GM19239 (cell line): ENCODE results near the gene ACTG2.
A peak's percentile ranks its signal among the peaks of the same experiment; 100 is the strongest.
"Not testable (repeated sequence)": the region's sequence is repeated elsewhere in the genome, so short reads cannot be mapped to it uniquely, and the experiment has no call there.

ENCODE experiments used
- DNase-seq: peaks from one replicate; pipeline ENCODE4 v3.0.0; 2011; ENCODE audit warnings: low spot score; ENCODE audit not compliant: insufficient read length
- FAIRE-seq: peaks from 2 replicates; lab custom pipeline; 2011; peaks lifted over from hg19 to GRCh38; lab: Jason Lieb, UNC

Gene ACTG2

DNA sequence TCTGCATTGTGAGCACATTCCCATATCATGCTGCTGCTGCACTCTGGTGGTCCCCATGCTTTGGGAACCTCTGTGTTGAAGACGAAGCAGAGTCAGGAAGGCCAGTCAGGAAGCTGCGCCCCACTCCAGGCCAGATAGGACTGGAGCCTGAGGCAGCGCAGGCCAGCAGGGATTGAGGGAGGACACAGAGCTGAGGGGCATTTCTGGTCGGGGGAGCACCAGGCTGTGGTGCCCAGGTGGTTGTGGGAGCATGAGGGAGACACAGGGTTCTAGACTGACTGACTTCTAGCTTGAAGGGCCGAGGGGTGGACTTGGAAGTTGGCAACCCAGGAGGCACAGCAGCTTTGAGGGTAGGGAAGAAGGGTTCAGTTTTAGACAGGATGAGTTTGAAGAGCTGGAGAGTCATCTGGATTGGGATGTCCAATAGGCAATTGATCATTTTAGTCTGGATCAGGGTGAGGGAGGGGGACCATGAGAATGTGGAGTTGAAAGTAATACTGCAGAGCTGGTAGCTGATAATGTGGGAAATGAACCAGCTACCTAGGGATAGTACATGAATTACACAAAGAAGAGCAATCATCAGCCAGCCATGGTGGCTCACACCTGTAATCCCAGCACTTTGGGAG lies 1.4 kb upstream of the ACTG2 start:
- FAIRE-seq, result no peak

DNA sequence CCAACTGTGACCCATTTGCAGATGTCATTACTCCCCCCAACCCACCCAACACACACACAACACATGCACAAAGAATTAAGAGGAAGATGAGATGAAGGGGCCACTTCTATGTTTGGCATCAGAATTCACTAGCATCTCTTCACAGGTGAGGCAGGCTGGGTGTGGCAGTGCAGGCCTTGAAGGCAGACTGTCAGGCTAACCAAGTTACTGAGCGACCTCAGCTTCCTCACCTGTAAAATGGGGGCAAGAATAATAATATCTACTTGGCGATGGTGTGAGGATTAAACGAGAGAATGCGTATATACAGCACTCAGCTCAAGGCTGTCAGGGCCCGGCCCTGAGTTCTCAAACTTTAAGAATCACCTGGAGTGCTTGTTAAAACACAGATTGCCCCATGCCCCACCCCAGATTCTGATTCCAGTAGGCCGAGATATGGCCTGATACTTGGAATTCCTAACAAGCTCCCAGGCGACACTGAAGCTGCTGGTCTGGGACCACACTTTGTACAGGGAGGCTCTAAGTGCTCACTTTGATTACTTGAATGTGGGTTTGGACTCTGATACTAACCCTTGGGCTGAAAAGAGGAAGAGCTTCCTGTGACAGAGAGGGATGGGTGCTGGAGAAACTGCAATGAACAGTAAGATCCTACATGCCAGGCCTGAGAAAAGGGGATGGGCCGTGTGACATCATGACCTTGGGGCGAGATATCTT lies 1.1 kb downstream of the ACTG2 start:
- FAIRE-seq (no peak), DNase-seq (no peak)

More for the DNA sequence above, 1.4 kb upstream of the ACTG2 start:
- DNase-seq, result no peak

DNA sequence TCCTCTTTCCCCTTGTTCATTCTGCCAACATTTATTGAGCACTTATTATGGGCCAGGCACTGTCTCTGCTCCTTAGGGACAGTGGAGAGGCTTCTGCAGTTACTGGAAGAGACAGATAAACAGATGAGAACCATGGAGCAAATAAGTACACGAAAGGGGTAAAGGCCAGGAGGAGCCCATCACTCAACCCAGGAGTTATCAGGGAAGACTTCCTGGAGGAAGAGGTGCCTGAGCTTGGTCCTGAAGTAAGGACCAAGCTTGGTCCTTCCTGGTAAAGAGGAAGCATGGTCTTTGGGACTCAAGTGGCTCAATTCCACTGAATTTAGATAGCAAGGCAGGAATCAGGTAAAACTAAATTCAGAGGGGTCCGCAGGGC lies 1.7 kb downstream of the ACTG2 start:
- DNase-seq, result no peak
- FAIRE-seq, result no peak

DNA sequence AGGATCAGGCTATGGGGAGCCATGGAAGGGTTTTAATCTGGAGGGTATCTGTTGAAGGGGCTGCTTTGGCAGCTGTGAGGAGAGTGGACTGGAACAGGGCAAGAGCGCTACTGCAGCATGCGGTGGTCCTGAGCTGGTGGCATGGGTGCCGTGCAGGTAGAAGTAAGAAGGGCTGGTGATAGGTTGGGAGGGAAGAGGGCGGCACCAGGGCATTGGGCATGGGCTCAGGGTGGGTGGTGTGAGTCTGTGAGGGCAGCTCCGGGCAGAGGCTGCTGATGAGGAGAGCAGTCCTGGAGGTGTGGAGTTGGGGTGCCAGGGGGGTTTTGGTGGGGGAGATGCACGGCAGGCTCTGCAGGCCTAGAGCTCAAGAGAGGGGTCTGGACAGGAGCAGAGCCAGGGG lies 2.1 kb downstream of the ACTG2 start:
- FAIRE-seq (no peak), DNase-seq (no peak)

DNA sequence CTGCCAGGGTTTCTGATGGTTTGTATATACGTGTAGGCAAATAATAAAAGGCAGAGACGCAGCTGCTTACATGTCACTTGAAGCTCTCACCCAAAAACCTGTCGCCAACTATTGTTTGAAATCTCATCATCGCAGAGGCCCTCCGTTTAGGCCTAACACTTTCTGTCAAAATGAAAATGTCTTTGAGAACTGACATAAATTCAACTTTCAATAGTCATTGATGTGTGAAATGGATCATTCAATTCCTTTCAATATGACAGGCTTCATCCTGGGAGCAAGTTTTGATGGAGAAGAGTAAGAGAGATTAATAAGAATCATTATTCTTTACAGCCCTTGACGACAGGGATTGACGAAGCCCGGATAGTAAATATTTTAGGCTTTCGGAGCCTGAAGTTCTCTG lies 2.7 kb downstream of the ACTG2 start:
- no peak for FAIRE-seq
- no peak for DNase-seq

DNA sequence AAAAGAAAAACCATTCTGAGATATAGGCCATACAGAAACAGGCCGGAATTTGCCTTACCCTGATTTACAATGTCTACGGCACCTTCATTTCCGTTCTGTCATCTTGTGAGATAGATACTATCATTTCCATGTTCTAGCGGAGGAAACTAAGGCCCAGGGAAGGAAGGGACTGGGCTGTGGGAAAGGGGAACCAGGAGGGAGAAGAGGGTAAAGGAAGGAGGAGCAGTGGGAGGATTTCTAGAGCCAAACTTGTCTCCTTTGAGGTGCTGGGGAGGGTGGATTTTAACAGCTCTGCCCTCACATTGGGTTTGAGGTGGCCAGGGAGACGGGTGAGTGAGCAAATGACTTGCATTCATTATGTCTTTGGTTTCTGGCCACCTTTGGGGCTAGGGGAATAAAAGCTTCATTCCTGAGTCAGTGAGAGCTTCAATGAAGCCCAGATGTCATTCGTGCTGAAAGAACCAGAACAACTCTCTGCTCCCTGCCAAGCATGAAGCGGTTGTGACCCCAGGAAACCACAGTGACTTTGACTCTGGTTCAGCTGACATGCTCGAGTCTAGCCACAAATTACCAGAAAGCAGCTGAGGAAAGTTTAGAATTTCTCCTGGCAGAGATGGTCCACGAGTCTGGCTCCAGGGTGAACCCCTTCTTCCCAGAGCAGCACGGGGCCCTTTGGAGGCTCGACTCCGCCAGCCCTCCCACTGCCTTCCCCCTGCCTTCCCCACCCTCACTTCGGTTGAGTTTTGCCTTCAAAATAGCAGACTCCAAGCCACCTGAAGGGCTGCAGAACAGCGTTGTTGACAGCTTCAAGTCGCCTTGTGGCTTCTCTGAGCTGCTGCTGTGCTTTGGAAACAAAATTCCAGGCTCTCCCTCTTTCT lies 3.8 kb downstream of the ACTG2 start:
- FAIRE-seq (peak; percentile 61), DNase-seq (no peak)

DNA sequence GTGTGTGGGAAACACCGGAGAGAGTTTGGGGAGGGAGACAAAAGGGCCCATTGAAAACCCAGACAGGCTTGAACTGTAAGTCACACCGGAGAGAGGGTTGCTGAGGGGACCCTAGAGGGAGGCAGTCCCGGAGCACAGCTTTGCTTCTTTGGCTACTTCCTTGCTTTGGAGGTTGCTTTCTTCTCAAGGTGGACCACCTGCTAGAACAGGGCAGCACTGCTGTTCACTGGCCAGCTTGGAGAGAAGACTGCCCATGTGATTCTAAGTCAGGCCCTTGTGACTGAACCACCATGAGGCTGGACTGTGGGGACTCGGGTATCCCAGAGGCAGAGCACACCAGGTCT lies 4.4 kb downstream of the ACTG2 start:
- DNase-seq, result no peak
- FAIRE-seq, result no peak

DNA sequence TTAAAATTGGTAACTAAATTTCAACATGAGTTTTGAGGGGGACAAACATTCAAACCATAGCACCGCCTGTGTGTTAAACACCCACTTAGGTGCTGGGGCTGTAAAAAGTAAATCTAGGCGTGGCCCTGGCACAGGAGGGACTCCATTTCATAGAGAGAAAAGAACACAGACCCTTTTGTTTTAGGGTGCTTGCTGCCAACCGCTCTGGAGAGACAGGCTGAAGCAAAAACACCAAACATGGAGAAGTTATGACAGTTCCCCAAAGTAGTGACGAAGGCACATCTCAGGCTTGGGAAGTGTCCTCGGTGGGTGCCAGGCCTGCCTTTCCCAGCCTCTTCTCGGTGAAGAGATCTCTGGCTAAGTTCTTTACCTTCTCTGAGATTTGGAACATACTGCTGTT lies 5.1 kb downstream of the ACTG2 start:
- no peak for FAIRE-seq

DNA sequence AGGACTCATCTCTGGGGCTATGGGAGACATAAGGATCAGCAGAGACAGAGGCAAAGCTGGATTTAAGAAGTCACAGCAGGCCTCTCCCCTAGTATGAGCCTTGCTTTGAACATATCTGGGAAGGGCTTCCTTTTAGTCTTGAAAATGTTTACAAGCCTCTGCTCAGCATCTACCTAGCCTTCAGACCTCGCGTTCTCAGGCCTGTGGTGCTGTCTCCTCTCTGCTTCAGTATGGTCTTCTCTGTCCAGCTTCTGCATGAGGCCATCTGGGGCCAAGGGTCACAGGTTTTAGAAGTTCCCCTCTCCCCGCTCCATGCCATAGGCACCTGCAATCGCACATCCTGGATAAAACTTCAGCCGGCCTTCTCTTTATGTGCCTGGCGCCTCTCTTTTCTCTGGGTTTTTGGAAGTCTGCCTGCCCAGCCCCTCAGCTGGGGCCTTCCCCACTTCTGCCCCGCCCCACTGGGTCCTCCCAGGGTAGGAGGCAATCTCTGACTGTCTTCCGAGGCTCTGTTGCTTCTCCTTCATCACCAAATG lies 7.1 kb downstream of the ACTG2 start:
- DNase-seq (no peak), FAIRE-seq (no peak)

More for the DNA sequence above, 5.1 kb downstream of the ACTG2 start:
- DNase-seq, result no peak

DNA sequence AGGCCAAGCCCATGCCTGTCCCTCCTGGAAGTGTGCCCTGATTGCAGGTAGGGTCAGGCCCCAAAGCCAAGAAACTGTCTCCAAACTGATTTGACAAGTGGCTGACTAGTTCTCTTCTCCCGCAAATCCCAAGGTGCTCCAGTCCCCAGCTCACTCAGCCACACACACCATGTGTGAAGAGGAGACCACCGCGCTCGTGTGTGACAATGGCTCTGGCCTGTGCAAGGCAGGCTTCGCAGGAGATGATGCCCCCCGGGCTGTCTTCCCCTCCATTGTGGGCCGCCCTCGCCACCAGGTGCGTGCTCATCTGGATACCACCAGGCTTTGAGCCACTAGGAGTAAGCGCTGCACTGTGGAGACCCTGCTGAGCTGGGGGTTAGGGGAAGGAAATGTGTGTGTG lies 8.3 kb downstream of the ACTG2 start:
- FAIRE-seq (no peak), DNase-seq (no peak)

DNA sequence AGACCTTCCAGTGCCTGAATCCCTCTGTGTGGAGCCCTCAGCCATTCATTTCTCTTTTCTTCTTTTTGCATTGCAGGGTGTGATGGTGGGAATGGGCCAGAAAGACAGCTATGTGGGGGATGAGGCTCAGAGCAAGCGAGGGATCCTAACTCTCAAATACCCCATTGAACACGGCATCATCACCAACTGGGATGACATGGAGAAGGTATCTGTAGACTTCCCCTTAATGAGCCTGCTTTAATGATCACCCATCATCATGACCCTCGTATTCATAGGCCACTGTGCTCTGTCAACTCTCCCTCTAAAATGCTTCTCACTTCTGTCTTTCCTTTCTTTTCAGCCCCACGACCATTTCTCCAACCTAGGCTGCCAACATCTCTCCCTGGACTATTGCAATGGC lies 9.5 kb downstream of the ACTG2 start:
- no peak for DNase-seq
- no peak for FAIRE-seq

DNA sequence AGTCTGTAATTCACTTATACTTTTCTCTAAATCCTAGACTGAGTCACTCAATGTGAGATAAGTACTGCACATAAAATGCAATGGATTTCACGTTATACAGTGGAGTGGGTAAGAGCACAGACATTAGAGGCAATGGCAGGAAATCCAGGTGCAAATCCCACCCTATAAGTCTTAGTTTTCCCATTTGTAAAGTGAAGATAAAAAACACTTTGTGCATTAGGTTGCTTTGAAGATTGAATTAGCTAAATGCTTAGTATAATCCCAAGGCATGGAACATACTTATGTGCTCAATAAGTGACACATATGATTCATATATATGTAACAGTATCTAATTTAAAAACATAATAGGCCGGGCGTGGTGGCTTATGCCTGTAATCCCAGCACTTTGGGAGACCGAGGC lies 10.5 kb downstream of the ACTG2 start:
- no peak for DNase-seq
- FAIRE-seq, result no peak

DNA sequence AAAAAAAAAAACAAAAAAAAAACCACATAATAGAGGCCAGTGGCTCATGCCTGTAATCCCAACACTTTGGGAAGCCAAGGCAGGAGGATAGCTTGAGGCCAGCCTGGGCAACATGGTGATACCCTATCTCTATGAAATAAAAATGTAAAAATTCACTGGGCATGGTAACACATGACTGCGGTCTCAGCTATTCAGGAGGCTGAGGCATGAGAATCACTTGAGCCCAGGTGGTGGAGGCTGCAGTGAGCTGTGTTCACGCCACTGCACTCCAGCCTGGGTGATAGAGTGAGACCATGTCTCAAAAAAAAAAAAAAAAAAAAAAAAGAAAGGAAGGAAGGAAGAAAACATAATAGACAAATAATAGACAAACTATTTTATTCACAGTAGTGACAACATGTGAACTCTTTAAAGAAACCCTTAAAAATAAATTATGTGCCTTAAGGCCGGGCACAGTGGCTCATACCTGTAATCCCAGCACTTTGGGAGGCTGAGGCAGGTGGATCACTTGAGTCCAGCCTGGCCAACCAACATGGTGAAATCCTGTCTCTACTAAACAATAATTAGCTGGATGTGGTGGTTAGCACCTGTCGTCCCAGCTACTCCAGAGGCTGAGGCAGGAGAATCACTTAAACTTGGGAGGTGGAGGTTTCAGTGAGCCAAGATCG lies 11.3 kb downstream of the ACTG2 start:
- DNase-seq, FAIRE-seq: not testable (repeated sequence)

DNA sequence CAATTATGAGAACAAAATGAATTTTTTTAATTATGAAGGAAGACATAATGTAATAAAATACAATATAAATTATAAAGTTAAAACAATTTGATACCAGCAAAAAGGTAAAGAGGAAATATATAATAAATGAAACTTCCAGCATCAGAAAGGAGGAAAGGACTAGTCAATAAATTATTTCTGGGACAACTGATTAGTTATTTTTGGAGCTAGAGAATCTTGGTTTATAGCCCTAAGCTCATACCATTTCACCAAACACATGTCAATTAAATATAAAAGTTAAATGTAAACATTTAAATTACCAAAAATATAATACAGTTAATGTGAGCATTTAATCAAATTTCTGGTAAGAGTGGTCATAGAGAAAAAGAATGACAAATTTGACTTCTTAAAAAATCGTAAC lies 12.1 kb downstream of the ACTG2 start:
- FAIRE-seq, result no peak

DNA sequence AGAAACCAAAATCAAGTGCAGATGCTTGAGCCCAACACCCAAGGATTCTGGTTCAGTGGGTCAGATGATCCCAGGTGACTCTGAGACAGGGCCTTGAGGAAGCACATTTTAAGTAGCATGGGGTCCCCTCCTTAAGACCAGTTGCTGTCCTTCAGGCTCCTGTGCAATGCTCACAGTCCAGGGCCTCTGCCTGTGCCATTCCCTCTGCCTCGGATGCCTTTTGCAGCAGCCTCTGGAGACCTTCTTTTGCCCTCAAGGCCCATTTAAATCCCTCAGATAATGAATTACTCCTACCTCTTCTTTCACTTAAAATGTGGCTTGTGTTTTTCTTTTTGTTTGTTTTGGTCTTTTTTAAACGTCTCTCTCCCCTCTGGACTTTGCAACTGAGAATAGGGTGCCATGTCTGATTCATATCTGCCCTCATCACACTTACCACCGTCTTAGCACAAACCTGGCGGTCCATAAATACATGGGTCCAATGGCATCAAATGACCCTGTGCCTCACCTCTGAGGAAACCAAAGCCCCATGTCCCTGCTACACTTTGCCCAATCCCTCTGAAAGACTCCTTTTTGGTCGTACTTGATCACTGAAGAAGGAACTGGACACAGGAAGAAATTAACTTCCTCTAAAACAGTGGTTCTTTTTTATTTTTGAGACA lies 14.2 kb downstream of the ACTG2 start:
- no peak for FAIRE-seq
- no peak for DNase-seq

More for the DNA sequence above, 12.1 kb downstream of the ACTG2 start:
- DNase-seq, result no peak

DNA sequence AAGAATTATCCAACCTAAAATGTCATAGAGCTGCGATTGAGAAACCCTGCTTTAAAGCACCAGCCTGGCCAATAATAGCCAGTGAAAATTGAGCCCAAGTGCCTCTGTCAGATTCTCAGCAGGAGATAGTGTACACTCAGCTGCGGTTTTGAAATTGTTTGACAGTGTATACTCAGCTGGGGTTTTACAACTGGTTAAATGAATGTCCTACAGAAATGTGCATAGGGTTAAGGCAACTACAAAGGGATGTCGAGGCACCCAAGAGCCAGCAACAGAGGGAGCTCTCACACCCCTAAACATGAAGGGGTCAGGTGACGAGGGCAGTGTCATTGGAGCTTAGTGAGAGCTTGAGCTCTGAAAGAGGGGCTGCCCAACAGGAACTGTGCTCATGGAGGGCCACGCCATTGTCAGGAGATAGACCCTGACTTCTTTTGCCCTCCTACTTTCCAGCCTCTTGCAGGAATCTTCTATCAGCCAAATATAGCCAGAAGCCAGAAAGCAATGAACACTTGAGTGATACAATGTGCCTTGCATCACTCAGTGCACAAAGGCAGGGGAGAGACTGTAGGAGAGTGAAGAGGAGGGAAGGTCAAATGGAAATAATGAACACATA lies 15.1 kb downstream of the ACTG2 start:
- DNase-seq (peak; percentile 42), FAIRE-seq (peak; percentile 68)

DNA sequence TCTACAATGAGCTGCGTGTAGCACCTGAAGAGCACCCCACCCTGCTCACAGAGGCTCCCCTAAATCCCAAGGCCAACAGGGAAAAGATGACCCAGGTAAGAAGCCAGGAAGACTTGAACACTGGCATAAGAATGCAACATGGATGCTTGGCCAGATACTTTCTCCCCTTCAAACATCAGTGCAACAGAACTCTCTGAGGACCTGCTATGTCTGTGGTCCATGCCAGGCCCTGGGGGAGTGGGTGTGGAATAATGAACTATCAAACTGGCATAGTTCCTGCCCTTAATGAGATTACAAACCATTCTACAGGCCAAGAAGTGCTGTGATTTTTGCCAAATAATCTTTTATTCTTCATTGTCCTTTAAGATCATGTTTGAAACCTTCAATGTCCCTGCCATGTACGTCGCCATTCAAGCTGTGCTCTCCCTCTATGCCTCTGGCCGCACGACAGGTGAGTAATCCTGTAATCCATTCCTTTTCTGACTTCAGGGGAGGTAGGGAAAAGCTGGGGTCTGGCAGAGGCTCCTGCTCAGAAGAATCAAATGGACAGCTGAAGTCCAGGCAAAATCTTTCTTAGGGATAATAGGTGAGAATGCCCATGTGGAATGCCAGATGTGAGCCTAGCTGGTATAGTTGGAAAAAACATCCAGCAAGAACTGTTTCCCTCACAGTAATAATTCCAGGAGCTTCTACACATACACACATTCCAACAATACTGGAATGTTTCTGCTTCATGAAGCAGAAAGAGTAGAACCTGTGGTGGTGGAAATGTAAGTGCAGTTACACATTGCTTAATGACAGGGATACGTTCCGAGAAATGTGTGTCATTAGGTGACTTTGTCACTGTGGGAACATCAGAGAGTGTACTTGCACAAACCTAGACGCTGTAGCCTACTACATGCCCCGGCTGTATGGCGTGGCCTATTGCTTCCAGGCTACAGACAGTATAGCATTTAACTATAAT lies 16.2 kb downstream of the ACTG2 start:
- DNase-seq (no peak), FAIRE-seq (no peak)

DNA sequence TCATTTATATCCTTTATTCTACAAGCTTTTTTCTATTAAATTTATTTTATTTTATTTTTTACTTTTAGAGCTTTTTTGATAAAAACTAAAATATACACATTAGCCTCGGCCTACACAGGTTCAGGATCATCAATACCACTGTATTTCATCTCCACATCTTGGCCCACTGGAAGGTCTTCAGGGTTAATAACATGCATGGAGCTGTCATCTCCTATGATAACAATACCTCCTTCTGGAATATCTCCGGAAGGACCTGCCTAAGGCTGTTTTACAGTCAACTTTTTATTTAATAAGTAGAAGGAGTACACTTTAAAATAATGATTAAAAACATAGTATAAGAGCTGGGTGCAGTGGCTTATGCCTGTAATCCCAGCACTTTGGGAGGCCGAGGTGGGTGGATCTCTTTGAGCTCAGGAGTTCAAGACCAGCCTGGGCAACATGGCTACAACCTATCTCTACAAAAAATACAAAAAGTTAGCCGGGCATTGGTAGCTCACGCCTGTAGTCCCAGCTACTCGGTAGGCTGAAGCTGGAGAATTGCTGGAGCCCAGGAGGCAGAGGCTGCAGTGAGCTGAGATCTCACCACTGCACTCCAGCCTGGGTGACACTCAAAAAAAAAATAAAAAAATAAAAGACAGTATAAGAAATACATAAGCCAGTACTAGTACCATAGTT lies 18.2 kb downstream of the ACTG2 start:
- FAIRE-seq (no peak), DNase-seq (no peak)
